Activated effector memory CD4-positive, alpha-beta T cell treated with Interleukin-2 at 50 U/mL for 16 hours (primary cell): ENCODE results near the gene PHOSPHO1.

ENCODE experiments used
- DNase-seq: peaks from one replicate; pipeline ENCODE4 v3.0.0-alpha.2; 2020

The PHOSPHO1 gene

DNA sequence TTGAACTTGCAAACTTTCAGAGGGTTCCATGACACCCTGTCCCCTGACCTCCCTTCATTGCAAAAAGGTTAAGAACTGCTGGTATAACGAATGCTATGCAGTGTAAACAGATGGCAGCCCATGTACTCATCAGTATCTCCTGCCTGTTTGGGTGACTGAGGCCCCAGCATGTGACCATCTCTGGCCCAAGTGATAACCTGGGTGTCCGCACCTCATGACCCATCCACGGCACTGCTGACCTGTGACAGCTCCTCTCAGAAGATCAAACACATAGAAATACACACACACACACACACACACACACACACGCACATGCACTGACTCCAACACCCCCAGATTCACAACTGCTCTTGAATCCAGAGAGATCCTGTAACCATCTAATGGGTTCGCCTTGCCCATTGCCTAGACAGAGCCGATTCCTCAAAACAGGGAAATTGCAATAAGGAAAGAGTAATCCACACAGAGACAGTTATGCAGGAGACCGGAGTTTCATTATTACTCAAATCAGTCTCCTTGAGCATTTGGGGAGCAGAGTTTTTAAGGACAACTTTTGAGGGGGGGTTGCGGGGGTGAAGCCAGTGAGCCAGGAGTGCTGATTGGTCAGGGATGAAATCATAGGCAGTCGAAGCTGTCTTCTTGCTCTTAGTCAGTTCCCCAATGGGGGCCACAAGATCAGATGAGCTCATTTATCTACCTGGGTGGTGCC, 11.3 kb upstream of the PHOSPHO1 start:
- no peak for DNase-seq

DNA sequence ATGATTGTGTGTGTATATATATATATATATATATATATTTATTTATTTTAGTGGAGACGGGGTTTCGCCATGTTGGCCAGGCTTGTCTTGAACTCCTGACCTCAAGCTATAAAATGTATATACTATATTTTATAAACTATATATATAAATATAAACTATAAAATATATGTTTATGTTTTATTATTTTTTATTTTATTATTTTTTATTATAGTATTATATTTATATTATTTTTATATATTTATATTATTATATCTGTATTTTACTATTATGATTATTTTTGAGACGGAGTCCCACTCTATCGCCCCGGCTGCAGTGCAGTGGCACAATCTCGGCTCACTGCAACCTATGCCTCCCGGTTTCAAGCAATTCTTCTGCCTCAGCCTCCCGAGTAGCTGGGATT, 10.5 kb upstream of the PHOSPHO1 start:
- no peak for DNase-seq

DNA sequence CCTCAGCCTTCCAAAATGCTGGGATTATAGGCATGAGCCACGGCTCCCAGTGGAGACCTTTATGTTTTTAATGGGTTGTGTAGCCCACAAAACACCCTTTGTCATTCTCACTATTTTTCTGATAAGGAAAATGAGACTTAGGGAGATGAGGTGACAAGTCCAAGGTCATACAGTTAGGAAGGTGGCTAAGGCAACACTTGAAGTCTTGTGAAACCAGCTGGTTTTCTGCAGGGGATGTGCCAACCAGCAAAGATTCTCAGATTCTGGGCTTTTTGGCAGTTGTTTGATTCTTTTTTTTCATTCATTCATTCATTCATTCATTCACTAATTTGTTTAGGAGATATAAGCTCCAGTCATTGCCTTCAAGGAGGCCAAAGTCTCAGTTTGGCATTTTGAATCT, 10.0 kb upstream of the PHOSPHO1 start:
- DNase-seq: no peak

DNA sequence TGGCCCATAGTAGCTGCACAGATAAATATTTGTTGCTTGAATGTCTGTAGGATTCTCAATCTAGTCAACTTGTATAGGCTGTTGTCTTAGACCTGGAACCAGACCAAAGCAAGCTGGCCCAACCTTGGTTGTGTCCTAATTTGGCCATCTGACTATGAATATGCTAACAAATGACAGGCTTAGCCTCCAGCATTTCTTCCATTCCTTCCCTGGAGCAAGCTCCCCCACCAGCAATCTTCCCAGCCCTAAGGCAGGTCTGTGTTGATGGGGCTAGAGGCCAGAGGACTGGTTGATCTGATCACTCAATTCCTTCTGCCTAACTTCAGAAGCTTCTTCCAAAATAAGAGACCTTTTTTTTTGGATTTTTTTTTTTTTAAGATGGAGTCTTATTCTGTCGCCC, 9.4 kb upstream of the PHOSPHO1 start:
- no peak for DNase-seq

DNA sequence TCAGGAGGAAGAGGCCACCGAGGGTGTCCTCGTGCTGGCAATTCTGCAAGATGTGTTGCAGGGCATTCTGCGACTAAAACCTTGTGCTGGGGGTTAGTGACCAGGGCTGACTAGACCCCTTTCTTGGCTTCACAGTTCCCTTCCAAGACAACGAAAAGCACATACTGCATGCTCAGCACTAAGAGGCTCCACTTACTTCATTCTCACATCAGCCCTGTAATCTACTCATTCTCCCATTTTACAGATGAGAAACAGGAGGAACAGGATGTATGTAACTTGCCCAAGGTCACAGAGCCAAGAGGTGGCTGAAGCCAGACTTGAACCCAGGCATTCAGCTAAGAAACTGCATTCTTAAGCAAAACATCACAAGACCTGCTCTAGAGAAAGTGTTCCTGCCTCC, 5.3 kb upstream of the PHOSPHO1 start:
- DNase-seq: no peak

DNA sequence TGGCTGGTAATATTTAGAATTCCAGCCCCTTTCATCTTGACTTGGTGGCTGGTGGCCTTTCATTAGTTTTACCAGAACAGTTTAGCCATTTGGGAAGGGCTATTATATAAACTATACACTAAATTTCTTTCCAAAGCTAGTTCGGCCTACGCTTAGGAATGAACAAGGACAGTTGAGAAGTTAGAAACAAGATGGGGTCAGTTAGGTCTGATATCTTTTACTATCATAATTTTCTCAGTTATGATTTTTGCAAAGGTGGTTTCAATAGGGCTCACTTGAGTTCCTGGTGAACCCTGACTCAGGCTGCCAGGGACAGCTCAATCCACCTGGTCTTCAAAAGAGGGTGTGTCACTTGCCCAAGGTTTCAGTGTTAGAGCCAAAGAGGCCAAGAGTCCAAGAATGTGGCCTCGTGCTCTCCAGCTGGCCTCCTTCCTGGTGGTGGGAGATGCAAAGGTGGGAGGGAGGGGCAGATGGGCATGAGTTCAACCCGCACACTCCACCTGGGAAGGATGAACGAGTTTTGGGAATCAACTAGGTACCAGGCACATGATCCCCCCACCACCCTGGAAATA, 4.0 kb upstream of the PHOSPHO1 start:
- DNase-seq: no peak

DNA sequence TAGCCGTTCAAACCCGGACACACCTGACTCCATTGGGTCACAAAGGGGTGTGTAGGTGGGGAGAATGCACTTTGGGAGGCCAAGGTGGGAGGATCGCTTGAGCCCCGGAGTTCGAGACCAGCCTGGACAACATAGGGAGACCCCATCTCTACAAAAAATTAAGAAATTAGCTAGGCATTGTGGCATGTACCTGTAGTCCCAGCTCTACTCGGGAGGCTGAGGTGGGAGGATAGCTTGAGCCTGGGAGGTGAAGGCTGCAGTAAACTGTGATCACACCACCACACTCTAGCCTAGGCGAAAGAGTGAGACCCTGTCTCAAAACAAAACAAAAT, 942 bp upstream of the PHOSPHO1 start:
- no peak for DNase-seq

DNA sequence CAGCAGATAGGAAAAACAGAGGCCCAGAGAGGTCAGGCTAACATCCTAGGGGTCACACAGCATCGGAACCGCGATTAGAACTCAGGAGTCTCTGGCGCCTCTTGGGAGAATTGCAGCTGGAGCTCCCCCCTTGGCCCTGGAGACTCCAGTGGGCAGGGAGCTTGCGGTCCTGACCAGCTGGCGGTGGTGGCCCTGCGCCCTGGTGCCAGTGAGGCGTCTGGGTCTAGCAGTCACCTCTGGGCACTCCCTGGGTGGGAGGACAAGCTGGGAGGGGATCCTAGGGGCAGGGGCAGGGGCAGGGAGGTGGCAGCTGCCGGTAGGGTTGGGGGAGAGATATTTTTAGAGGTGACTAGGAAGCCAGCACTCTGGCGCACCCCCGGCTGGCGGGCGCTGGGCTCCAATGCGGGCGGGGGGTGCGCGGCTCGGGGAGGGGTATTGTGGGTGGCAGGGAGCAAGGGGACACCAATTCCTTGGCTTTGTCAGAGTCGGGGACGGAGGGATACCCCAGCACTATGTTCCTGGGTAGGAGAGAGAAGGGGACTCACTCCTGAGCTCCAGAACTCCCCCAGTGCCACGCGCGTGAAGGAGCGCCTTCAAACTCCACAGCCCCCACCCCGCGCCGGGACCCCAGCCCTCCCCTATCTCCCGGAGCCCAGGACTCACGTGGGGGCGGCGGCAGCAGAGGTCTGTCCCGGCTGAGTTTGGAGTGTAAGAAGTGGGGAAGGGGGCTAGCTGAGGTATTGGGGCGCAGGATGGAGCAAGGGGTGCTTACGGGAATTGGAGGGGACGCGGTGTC, 584 bp downstream of the PHOSPHO1 start:
- no peak for DNase-seq

DNA sequence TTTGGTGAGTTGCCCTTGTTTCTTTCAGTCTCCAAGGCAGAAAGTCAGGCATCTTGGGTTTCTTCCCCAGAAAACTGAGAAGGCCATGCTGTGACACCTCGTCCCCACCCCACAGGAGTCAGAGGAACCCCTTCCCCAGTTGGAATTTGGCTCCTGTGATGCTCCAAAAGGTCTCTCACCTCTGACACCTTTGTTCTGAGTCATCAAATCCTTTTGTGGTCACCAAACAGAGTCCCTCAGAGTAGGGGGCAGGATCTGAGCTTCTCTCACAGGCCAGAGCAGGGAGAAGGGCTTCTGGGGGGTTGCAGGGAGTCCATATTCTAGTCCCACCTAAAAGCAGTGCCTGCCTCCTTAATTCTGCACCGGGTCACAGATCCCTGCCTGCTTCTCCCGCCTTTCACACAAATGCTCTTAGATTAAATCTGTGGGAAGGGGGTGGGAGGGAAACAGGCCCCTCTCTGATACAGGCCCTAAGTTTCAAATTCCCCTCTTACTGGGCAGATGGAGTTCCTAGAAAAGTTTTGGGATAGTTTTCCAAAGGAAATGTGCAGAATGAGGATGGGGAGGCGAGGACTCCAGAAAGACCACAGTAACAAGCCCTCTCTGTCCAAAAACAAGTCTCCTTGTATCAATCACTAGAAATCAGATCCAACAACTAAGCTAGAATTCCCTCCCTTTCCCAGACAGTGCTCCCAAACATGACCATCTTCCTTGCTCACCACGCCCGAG, 1.3 kb downstream of the PHOSPHO1 start:
- no peak for DNase-seq

DNA sequence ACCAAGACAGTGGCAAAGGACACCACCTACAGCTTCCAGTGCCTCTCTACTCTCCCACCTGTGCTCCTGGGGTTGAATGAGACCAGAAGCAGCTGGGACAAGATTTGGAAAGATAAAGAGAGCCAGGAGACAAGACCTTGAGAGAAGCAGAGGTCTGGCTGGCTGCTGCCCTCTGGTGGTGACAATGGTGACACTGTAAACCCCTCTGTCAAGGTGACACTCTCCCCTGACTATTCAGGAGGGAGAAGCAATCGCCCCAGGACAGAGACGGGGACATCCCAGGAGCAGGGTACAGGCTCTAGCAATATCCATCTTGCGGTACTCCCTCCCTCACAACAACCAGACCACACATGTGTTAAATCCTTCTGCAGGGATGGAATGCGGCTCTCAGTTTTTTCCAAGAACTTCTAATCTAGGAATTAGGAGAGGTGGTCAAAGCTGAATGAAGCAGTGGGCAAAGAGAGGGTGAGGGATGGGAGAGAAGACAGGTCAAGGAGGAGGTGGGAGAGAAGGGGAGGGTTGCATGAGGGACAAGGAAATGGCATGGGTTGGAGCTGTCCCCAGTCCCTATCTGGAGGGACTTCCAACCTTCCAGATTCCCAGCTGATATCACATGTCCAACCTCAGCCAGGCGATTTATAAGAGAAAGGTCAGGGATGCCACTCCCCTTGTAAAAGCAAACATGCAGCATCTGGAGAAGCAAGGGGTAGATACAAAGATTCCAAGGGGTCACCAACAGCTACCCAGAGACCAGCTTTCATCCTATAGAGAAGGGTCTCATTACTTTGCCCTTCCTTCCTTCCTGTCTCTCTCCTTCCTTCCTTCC, 2.9 kb downstream of the PHOSPHO1 start:
- peak; percentile 59 for DNase-seq

DNA sequence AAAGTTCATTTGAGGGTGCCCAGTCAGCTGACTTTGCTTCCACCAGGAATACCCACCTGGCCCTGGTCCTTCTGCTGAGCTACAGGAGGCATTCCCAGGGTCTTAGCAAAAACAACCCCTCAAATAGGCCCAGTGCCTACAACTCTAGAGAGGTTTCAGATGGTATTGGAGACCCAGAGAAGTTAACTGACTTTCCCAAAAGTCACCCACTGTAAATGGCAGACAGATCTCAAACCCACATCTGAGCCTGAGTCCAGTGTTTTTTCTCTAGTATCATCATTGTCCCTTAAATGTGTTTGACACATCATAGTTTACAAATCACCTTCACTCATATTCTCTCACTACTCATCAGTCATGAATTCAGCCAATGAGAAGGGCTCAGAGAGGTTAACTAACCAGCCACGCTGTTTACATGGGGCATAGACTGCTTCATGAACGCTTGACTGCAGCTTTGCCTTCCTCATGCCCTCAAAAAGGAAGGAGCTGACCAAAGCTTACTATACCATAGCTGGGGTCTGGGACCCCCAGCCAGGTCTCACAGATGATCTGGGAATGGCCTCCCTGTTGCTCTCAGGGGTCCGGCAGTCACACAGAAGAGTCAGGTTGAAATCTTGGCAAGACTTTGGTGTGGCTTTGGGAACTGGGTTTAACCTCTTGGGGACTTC, 3.7 kb downstream of the PHOSPHO1 start:
- no peak for DNase-seq

DNA sequence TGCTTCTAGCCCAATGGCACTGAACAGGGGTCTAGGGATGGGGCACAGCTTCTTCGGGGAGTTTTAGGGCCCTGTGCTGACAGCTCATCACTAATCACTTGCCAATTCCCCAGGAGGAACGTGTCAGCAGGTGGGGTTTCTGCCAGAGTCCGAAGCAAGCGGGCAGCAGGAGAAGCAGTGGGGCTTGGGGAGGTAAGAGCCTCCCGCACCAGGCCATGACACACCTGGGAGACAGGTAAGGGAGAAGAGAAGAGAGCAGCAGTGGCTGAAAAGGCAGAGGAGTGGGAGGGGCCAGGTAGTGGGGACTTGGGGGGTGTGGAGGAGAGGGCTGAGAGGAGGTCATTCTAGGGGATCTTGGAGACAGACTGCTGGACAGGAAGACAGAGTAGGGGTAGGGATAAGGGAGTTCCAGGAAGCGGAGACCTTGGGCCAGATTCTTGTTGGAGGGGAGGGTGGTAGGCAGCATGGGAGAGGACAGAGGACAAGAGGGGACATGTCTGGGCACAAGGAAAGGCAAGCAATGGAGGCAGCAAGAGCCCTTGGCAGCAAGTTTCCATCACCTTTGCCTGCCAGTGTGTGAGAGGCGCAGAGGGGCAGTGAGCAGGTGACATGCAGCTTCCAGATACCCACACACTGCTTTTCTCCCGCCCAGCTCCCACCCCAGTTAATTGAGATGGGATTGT, 4.9 kb downstream of the PHOSPHO1 start:
- no peak for DNase-seq

DNA sequence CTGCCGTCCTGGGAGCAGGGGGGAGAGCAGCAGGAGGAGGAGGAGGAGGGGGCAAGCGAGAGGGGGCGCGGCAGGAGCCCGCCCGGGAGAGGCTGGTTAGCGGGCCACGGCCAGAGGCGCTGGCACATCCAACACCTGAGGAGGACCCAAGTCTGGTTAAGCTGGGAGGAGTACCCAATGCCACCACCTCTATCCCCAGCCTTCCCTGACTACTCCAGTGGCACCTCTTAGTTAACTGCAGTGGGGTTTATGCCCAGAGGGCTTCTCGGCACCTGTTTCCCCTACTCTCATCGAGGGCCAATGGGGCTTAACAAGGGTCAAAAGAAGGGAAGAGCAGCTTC, 5.6 kb downstream of the PHOSPHO1 start:
- DNase-seq: no peak

DNA sequence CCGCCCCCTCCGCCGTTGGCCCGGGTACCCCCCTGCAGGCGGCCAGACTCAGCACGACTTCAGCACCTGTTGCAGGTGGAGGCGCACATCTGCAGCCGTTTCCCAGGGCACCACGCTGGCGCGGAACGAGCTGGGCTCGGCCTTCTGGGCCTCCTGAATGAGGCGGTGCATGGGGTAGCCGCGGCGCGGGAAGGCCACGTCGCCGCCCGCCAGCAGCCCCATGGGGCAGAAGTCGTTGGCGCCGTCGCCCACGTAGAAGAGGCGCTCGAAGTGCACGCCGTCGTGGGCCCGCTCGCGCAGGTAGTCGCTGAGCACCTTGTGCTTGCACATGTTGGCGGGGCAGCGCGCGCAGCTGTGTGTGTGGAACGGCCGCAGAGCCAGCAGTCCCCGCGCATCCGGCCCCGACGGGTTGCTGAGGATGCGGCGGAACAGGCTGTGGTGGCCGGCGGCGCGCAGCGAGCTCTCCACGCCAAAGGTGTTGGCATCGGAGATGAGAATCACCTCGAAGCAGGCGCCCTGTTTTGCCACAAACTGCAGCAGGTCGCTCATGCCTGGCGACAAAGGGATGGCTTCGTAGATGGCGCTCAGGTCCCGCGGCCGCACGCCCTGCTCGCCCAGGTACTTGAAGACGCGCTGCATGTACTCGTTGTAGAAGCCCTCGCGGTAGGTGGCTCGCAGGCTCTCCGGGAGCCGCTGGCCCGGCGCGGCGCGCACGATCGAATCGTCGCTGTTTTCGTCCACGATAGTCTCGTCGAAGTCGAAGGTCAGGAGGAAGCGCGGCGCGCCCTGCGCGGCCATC, 6.2 kb downstream of the PHOSPHO1 start:
- DNase-seq: peak; percentile 43

DNA sequence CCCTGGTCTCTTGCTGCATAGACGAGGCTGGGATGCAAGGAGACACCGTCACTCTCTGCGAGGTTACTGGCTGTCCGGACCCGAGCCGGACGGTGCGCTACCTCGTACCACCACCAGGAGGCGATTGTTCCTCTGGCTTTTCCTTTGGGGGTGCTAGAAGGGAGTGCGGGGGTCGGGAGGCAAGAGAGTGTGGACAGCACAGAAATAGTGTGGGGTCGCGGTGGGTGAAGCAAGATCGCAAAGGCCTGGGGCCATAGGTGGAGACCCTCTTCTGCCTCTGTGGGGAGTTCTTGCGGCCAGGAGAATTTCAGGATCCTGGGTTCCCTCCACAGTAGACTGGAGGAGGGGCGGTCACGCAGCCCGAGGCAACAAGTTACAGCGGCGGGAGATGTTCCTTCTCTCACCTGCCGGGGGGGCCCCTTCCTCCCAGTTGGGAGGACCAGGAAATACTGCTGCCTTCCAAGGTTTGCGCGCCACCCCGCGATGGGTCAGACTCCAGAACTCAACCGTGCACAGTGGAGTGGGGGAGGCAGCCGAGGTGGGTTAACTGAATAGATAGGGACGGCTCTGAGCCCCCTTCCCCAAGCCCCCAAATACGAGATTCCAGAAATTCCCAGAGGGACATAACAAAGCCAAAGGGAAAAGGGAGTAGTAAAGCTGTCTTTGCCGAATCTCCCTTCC, 6.9 kb downstream of the PHOSPHO1 start:
- DNase-seq: peak; percentile 38

DNA sequence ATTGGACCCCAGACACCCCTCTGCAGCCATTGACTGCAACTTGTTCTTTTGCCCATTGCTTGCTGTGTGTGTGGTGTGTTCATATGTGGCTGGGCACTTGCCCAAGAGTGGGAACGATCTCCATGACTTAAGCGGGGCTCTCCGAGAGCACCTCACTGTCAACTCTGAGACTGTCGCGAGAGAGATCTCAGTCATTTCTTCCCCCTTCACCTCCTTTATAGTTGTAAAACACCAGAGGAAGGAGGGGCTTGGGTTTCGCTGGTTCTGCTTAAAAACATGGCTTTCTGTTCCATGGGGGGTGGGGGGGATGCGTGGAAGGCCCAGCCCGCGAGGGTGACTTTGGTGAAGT, 7.4 kb downstream of the PHOSPHO1 start:
- no peak for DNase-seq

DNA sequence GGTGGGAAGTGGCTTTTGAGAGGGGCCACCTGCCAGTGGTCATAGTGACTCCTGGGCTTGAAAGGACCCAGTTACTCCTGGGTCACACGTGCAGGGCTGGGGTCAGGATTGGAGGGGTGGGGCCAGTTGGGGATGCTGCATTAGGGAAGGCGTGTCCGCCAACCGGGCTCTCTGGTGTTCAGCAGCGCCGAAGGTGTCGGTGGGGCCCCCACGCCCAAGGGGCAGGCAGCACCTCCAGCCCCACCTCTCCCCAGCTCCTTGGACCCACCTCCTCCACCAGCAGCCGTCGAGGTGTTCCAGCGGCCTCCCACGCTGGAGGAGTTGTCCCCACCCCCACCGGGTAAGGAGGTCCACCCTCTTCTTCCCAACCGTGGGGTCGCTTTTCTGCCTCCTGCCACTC, 10.6 kb downstream of the PHOSPHO1 start:
- no peak for DNase-seq

DNA sequence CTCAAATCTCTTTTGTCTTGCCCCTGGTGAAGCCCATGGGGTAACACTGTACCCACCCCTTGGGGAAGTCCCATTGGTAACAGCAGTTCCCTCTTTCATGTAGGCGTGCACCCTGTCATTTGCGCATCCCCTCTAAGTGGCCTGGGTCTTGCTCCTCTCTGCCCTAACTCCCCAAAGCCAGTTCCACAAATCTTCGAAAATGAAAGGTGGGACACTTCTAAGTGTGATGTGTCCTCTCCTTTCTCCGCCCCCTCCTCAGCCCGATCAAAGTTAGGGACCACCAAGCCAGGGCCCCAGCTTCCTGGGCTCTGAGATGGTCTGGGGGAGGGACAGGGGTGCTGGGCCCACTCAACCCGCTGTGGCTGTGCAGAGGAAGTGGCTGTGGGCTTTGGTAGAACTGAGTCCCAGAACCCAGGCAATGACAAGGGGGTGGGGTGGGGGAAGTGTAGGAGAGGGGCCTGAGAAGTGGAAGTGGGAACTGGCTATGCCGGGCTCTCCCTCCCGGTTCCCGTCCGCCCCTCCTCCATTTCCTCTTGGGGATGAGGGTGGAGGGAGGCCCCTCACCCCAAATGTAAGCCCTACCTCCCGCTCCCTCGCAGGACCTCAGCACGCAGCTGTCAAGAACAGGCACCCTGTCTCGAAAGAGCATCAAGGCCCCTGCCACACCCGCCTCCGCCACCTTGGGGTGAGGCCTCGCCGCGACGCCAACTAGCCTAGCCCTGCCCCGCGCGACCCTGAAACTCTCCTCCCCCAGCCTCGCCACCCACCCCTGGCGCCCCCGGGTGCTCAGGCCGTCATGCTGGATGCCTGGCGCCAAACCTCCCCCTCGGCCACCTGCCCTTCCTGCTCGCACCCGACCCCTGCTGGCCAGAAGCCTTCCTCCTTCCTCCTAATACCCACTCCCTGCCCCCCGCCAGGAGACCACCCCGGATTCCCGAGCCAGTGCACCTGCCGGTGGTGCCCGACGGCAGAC, 11.4 kb downstream of the PHOSPHO1 start:
- DNase-seq: no peak
